GM18868 (cell line): ENCODE data around the gene CXXC4.
A peak's percentile ranks its signal among the peaks of the same experiment; 100 is the strongest.

Experiments used
- ATAC-seq: cut with Tn5 transposase; IDR thresholded peaks from one replicate; pipeline ENCODE4 v1.9.1; 2021; ENCODE audit warnings: mild to moderate bottlenecking, moderate library complexity; ENCODE audit not compliant: unreplicated experiment

The CXXC4 gene

DNA sequence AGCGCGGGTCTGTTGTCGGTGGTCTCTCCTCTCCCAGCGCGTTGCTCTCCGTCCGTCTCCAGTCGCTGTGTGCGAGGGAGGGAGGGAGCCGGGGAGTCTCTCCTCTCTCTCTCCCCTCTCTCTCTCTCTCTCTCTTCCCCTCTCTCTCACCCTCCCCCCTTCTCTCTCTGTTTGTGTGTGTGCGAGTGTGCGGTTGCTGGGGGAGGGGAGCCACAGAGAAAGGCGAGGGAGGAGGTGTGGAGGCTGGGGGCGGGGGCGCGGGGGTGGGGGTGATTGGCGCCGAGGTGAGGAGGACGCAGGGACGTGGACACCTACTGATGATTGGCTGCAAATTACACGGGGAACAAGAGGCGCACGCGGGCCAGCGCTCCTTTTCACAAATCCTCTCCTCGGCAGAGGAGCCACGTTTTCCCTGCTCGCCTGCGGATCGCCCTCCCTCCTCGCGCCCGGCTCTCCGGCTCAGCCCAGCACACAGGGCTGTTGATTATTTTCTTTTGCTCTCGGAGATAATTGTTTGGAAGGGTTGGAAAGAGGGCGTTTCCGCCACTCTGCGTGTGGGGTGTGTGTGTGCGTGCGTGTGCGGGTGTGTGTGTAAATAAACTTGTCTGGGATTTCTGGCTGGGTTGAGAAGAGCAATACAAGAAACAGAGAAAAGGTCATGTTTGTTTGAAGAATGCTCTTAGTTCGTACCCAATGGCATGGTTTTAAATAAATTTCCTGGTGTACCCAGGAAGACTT, at the start of gene CXXC4:
CXXC4 (minus strand) TSS at position 73 of the 738 bp plus-strand sequence. CDS start 3,092 bp downstream, outside the sequence.
- peak; percentile 27 for ATAC-seq

DNA sequence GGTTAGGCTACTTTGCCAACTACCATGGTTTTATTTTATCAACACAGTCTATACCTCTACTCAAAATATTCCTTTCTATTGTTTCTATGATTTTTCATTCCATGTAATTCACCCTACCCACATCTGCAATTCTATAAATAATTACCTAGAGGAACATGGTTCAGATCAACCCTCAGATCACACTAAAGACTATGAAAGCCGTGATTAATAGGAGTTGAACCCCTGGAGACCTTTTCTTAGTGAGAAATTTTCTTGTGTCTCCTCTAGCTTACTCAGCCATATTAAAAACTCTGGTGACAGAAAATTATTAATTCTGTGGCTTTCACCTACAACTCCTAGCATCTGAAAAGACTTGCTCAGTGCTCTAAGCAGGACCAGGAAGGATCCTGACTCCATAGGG, 38.5 kb upstream of the CXXC4 start:
- no peak for ATAC-seq

DNA sequence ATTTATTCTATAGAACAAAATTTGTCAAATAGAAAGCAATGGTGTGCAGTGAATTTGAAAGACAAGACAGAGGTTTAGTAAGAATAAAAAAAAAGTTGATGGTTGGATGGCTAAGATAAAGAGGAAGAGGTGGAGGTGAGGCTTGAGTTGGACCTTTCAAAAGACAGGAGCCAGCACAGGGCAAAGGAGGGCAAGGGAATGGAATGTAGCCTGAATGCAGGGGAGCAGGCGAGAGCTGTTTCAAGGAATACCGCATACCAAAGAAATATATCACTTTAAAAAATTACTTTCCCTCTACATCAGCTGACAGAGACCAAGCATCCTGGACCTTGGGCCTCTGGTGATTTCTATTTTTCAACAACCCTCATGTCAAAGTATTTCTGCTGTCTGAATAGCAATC, 38.0 kb upstream of the CXXC4 start:
- no peak for ATAC-seq

DNA sequence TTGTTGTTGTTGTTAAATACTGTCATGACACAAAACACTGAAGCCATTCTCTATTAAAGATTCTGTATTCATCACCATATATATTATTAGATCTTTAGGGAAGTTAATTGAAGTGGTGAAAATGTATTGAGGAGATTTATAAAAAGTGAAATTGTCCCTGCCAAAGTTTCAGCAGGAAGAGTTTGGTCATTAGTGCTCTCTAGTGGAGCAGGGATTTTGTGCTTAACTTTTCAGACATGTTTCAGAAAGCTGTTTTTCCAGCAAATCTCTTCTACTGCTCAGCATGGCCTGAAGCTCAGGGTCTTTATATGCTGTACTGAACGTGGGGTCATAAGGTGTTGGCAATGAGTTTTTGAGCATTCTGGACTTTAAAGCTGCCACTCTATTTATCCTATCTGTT, 36.7 kb upstream of the CXXC4 start:
- no peak for ATAC-seq

DNA sequence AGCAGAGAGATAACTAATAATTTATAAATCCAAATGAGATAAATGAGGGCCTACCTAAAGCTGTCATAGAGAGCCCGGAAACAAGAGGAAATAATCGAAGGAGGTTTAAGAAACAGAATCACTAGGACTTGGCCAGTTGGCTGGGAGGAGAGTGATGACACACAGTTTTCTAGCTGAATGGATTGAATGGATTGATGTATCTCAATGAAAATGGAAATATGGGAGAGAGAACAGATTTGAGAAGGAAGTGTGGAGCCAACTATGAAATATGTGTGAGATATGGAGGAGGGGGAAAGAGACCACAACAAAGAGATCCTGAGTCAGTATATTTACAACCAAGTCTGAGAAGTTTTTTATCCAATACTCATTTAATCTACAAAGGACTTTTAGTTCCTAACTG, 35.7 kb upstream of the CXXC4 start:
- ATAC-seq: no peak

DNA sequence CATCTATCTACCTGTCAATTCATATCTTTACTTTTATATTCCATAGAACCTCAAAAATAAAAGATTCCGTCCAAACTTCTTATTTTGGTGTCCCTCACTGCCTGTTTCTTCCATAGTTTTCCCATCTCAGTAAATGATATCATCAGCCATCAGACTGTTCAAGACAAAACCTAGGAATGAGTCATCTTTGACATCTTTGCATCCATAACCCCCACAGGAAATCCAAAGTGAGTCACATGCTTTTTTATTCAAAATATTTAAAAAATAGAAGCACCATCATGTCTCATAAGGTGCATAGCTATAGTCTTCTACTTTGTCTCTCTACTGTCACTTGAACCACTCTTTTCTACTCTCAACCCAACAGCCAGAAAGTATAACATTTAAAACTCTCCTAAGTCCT, 29.9 kb upstream of the CXXC4 start:
- ATAC-seq: no peak

DNA sequence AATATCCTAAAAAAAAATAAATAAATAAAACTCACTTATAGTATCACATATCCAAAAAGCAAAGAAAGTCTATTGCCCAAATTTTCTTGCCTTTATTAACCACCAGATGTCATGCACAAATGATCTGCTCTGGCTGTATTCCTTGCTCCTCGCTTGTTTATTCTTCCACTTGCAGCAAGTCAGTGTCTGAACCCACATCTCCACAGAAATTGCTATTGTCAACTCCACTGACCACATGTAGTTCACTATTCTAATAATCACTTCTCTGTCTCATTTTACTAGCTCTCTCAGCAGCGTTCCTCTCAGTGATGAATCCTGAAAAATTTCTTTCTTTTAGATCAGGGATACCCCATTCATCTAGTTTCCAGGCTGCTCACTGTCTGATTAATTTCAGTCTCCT, 29.3 kb upstream of the CXXC4 start:
- ATAC-seq: no peak

DNA sequence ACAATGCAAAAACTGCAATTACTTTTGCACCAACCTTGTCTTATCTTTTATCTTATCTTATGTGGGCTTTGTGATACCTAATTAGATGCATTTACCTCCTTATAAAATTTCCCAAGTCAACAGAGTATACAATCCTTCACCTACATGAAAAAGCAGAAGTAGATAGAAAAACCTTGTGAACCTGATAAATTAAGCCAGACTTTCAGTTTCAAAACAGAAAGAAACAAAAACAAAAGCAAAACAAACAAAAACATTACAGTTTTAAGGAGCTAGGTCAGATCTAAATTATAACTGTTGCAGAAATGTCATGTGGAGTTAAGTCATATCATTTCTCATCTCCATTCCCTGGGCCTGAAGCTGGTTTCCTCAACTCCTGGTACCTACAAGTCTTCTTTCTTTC, 24.9 kb upstream of the CXXC4 start:
- peak; percentile 88 for ATAC-seq

DNA sequence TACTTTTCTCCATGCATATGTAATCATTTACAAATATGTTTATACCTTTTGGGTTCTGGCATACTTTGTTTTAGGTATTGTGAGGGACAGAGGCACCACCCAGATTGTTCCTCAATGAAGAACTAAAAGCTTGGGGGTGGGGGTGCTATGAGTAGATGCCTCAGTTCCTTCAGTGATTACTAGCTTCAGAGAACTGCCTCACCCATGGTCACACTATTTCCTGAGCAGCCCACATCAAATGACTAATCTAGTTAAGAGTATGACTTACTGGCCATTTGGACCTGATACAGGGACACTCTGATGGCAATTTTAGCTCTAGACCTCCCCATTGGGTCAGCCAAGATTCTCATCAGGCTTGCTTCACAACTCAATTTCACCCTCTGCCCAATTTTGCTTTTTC, 22.2 kb upstream of the CXXC4 start:
- ATAC-seq: no peak

DNA sequence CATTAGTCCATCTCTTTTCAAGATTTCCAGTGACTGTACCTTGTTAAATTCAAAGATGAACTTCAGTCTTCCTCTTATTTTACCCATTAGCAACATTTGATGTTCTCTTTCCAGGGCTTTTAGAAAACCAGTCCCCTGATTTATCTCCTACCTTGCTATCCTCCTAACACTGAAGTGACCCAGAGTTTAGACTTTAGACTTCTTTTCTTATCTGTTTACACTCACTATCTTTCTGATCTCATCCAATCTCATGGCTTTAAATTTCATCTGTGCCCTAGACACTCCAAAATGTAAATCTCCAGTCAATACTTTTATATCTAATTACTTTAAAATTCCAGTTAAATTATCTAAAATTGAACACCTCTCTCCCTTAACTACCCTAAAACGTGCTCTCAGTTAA, 13.5 kb upstream of the CXXC4 start:
- no peak for ATAC-seq

DNA sequence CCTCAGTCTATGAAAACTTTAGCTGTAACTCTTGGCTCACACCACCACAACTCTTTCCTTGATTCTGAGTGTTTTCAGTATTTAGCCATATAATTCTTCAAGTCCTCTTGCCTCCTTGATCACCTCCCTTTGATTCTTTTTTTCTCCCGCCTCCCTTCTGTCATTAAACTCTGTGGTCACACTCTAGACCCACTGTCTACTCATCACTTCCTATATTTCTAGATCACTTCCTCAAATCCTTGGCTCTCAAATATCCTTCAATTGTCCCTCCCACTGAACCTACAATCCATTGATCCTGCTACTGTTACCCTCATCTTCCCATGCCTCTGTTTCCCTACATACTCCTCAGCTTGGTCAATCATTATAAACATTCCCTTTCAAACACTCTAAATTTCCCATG, 12.4 kb upstream of the CXXC4 start:
- ATAC-seq: no peak

DNA sequence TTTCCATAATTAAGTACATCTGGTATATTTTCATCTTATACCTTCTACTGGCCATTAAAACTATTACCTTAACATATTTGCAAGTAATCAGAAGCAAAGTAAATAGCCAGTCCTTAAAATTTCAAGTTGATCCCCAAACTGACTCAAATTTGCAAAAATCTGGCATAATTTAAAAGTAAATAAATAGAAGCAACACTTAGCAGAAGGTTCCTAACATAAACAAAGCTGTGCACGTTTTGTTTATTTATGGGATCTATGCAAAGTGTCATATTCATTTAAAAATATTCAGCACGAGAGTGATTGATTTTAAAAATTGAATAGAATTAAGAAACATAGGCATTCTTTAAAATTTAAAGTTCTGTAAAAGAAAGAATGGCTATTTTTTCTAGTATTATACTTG, 9.8 kb upstream of the CXXC4 start:
- ATAC-seq: no peak

DNA sequence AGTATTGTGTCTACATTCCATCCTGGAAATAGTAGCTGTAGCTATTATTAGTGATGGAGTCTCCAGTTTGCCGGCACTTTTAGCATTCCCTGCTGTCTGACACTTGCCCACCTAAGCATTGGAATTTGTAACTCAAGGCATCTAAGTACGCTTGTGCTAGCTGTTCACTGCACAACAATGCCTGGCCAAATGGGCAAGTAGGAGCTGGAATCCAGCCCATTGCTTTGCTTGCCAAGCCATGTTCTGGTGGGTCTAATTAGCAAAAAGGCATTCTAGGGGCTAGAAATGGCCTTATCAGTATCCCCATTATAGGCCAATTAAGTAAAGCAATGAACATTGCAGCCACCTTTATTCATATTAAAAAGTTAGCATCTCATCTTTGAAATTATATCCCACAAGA, 7.8 kb upstream of the CXXC4 start:
- no peak for ATAC-seq

DNA sequence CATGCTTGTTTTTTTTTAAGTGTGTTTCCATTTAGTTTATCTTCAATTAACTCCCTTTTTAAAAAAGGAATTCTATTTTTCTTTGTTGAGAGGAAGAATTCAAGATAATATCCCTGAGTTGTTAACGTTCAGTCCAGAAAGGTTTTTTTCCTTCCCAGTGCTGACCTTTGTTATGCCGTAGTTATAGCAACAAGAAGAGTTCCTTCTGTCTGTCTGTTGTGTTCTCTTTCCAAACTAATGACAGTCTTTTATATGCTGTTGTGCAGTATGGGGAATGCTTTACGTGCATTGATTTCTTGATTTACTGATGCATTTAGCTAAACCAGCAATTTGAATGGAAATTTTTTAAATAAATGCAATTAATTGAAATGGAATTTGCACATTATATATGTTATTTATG, 6.6 kb upstream of the CXXC4 start:
- ATAC-seq: no peak

DNA sequence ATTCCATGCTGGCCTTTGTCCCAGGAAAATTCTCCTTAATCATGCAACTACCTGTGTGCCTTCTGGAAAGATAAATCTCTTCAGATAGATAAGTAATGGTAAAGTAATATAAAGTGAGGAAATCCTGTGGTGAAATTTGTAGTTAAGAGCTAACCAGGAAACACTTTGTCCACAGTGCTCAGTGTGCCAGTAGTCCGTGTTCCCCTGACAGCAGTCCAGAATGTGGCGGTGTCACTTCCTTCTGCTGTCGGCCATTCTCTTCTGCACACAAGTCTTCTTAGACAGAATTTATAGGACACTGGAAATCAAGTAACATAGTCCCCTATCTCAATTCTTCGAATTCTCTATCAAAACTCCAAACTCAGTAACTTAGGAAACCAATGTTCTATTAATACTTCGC, 5.7 kb upstream of the CXXC4 start:
- ATAC-seq: no peak

DNA sequence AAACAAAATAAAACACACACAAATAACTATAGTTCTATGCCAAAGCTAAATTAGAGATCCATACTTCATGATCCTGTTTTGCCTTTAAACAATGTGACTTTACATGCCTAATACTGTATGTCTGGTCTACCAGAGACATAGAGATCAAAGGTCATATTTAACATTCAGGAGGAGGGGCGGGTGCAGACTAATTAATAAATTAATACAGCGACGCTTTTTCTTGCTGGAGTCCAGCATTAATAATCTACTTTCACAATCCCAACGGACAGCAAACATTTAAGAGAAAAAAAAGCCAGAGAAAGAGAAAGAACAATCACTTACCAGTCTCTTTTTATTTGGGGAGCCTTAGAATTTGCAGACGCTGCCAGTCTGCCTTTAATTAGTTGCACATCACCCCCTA, 509 bp downstream of the CXXC4 start:
- no peak for ATAC-seq

DNA sequence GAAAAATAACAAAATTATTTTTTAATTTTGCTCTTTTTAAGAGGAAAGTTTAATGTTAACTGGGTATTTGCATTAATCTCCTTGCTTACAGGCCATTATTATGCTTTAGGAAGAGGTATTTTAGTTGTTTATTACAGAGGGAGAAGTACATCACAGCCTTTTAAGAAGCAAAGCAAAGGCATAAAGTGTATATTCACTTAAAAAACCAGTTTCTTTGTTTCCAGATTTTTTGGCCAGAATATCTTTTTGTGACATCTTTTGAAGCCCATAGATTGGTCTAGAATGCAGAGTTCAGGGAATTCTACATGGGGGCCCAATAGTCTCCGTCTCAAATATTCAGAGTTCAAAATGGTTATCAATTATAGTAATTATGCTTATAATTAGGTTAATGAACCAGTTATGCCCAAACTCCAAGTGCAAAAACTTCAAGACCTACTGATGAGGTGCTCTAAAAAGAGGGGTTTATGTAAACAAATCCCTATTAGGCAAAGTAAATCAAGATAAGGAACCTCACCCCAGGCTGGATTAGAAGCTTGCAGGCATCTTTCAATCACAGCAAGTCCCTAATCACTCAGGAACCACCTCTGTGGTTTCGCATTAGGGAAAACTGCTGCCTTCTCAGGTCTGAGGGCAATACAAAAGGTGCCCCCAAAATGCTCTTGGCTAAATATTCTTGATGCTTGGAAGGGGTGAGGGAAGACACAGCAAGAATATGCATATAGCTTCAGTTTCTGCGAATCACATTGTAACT, 1.4 kb downstream of the CXXC4 start:
- no peak for ATAC-seq

DNA sequence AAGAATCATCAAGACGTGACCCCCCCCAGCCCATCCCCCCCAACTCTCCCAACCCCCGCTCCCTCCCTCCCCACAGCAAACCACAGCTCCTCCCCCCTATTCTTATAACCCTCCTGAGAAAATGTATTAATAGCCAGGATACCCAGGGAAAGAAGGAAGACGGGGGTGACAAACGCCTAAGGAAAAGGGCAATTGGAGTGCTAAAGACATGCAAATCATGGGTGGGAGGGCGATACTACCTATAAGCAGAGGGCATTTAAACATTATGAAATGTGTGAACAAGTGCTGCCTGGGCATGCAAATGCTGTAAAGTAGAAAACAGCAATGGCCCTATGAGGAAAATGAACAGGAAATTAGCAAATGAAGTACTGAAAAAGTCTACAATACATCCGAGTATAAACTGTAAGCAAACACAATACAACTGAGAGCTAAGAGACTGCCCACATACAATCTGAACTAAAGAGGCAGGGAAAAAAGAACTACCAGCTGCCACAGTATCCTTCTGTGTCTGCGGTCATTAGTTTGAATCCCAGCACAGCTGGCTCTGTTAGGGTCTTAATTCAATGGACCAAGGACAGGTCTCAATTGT, 2.4 kb downstream of the CXXC4 start:
- peak; percentile 16 for ATAC-seq

DNA sequence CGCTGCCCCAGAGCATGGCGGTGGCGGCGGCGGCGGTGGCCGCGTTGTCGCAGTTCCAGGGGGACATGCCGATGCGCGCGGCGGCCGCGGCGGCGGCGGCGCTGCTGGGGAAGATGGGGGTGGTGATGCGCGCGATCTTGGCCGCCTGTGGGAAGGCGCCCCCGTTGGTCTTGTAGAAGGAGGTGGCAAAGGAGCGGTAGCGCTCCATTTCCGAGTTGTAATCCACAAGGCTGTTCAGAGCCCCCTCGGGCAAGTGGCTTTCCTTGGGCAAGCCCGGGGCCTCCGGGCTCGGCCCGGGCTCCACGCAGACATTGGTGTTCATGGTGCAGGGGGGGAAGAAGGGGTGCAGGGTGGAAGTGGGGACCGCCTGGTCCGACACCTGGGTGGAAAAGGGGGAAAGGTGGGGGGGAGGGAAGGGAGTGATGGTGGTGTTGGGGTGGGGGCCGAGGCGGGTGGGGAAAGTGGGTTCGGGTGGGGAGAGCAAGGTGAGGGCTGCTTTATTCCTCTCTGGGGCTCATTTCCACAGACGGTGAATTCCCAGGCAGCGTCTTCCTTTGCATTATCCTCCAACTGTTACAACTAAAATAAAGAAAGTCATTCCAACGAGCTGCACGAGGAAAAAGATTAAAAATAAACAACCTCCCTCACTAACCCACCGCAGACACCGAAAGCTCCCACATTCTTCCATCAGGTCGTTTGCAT, 3.1 kb downstream of the CXXC4 start:
- ATAC-seq: peak; percentile 23

DNA sequence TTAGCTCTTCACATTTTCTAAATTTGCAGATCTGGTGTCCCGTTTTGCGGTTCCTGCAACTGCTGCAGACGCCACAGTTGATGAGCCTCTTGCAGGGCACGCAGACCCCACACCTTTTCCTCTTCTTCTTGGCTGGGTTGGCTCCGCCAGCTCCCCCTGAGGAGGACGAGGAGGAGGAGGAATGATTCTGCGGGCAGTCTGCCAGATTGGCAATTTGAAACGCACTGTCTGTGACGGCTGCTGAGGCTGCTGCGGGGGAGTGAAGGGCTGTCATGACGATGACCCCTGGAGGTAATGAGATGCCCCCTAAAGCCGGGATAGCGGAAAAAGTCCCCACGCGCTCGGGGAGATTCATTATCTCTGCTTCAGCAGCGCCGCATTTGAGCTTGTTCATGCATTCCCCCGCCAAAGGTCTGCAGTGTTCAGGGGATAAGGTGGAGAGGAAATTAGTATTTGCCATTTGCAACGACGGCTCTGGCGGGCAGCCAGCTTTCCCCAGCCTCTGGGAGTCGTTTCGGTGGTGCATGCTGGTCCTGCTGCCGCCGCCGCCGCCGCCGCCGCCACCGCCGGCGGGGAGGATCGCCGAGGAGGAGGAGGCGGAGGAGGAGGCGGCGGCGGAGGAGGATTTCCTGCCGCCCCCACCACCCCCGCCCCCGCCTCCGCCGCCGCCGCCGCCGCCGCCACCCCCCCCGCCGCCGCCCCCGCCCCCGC, 3.8 kb downstream of the CXXC4 start:
- ATAC-seq: peak; percentile 26
